OCI-LY1 (cell line): ENCODE measurements around the gene ESR1.

Experiments
- H2AFZ ChIP-seq: fragments of 200-600 bp; sonication (generic), shearing (Covaris generic); 2 replicates; pipeline ENCODE4 v1.6.0; 2014; ENCODE audit warnings: antibody characterized with exemption, mild to moderate bottlenecking, low read length
- H3F3A ChIP-seq: fragments of 200-600 bp; sonication (generic), shearing (Covaris generic); 2 replicates; pipeline ENCODE4 v1.6.0; 2014; ENCODE audit warnings: mild to moderate bottlenecking, antibody characterized with exemption, low read length, moderate library complexity; ENCODE audit not compliant: insufficient read depth
- H3K27ac ChIP-seq: fragments of 200-600 bp; sonication (generic); 2 replicates; pipeline ENCODE4 v1.5.1; 2014; ENCODE audit warnings: low read length, mixed run types, mild to moderate bottlenecking, low read depth; ENCODE audit not compliant: poor library complexity, severe bottlenecking
- H3K27me3 ChIP-seq: fragments of 200-600 bp; sonication (generic); 2 replicates; pipeline ENCODE4 v1.6.0; 2014; ENCODE audit warnings: antibody characterized with exemption, mild to moderate bottlenecking, low read length, moderate library complexity; ENCODE audit not compliant: insufficient read depth
- H3K36me3 ChIP-seq: fragments of 200-600 bp; sonication (generic); 2 replicates; pipeline ENCODE4 v1.6.1; 2014; ENCODE audit warnings: mild to moderate bottlenecking, antibody characterized with exemption, low read length, moderate library complexity, mixed read lengths; ENCODE audit not compliant: insufficient read depth
- H3K4me1 ChIP-seq: fragments of 200-600 bp; sonication (generic); 2 replicates; pipeline ENCODE4 v1.5.1; 2014; ENCODE audit warnings: mild to moderate bottlenecking, low read length, moderate library complexity; ENCODE audit not compliant: insufficient read depth, severe bottlenecking
- H3K4me2 ChIP-seq: fragments of 200-600 bp; sonication (generic), shearing (Covaris generic); 2 replicates; pipeline ENCODE4 v1.6.1; 2014; ENCODE audit warnings: low read length
- H3K4me3 ChIP-seq: fragments of 200-600 bp; sonication (generic); 2 replicates; pipeline ENCODE4 v1.5.1; 2014; ENCODE audit warnings: low read length, low read depth, mild to moderate bottlenecking, mixed read lengths; ENCODE audit not compliant: poor library complexity, severe bottlenecking
- H3K79me2 ChIP-seq: fragments of 200-600 bp; shearing (Covaris generic); 2 replicates; pipeline ENCODE4 v1.6.1; 2016; ENCODE audit warnings: mixed run types, low read length, mixed read lengths; ENCODE audit not compliant: insufficient read depth
- H3K9ac ChIP-seq: fragments of 200-600 bp; sonication (generic), shearing (Covaris generic); 2 replicates; pipeline ENCODE4 v1.6.1; 2014; ENCODE audit warnings: mild to moderate bottlenecking, low read length, mixed read lengths
- H3K9me2 ChIP-seq: fragments of 200-600 bp; sonication (generic), shearing (Covaris generic); 2 replicates; pipeline ENCODE4 v1.6.1; 2014; ENCODE audit warnings: low read depth, mild to moderate bottlenecking, low read length, mixed read lengths
- H3K9me3 ChIP-seq: fragments of 200-600 bp; shearing (Covaris generic); 2 replicates; pipeline ENCODE4 v1.6.1; 2014; ENCODE audit warnings: low read length, mixed read lengths
- H4K20me1 ChIP-seq: fragments of 200-600 bp; sonication (generic), shearing (Covaris generic); 2 replicates; pipeline ENCODE4 v1.6.0; 2016; ENCODE audit warnings: mild to moderate bottlenecking, low read length; ENCODE audit not compliant: insufficient read depth
- CTCF ChIP-seq: fragments of 200-600 bp; sonication (generic), shearing (Covaris generic); IDR thresholded peaks from 2 replicates; pipeline ENCODE4 v1.5.1; 2017; ENCODE audit warnings: mild to moderate bottlenecking, antibody characterized with exemption, low read length, moderate library complexity, mixed read lengths
- EZH2 ChIP-seq: fragments of 200-600 bp; sonication (generic), shearing (Covaris generic); IDR thresholded peaks from 2 replicates; pipeline ENCODE4 v1.8.0; 2017; ENCODE audit warnings: borderline replicate concordance, mixed run types, mild to moderate bottlenecking, antibody characterized with exemption, low read length, moderate library complexity, mixed read lengths

Gene ESR1

DNA sequence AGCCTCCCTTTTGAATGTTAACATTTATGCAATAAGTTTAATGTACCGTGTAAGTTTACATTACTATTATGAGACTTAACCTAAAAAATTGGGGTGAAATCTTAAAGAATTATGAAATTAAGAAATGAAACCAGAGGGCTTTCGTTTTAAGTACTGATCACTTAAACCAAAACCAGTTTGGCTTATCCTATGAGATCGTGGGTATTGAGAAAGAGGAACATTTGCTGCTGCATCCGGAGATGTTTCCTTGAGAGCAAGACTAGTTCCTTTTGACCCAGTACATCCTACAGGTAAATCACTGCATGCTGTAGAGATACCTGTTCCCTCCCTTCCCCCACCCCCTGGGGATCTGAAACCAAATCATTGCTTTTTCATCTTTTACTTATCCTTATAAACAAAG lies 201.3 kb downstream of the ESR1 start:
- Histone ChIP-seq H4K20me1 (no peaks in the 10 kb centered on the region), H3K79me2 (no peaks in the 10 kb centered on the region), H3K9me3 (no peaks in the 10 kb centered on the region), H3K9ac (no peak overlapping the region), H3K4me3 (no peak overlapping the region), H3K36me3 (no peaks in the 10 kb centered on the region), H3K9me2 (no peaks in the 10 kb centered on the region), H3K4me2 (no peak overlapping the region), H2AFZ (no peak overlapping the region), H3K4me1 (no peaks in the 10 kb centered on the region), H3K27ac (no peak overlapping the region), H3K27me3 (no peaks in the 10 kb centered on the region), H3F3A (no peaks in the 10 kb centered on the region)
- TF ChIP-seq CTCF (no peak), EZH2 (no peak)

GRCh38 chr6:152012227-152012626 lies 204.7 kb downstream of the ESR1 start:
- no peak overlapping the region for H3K4me2 ChIP-seq
- TF ChIP-seq EZH2 (no peak), CTCF (no peak)
- no peaks in the 10 kb centered on the region for H3K27me3 ChIP-seq
- H2AFZ ChIP-seq = no peak overlapping the region
- no peaks in the 10 kb centered on the region for H4K20me1 ChIP-seq
- no peaks in the 10 kb centered on the region for H3K9me2 ChIP-seq
- no peak overlapping the region for H3K27ac ChIP-seq
- no peak overlapping the region for H3K4me3 ChIP-seq
- no peak overlapping the region for H3K9ac ChIP-seq
- H3K36me3 ChIP-seq = no peaks in the 10 kb centered on the region
- no peaks in the 10 kb centered on the region for H3K9me3 ChIP-seq
- H3K79me2 ChIP-seq = no peaks in the 10 kb centered on the region
- H3F3A ChIP-seq = no peaks in the 10 kb centered on the region
- H3K4me1 ChIP-seq = no peaks in the 10 kb centered on the region

GRCh38 chr6:152018876-152019275 lies 211.4 kb downstream of the ESR1 start:
- Histone ChIP-seq H3K9me3 (no peaks in the 10 kb centered on the region), H3K9me2 (no peaks in the 10 kb centered on the region), H2AFZ (no peak overlapping the region), H4K20me1 (no peaks in the 10 kb centered on the region), H3K4me1 (no peaks in the 10 kb centered on the region), H3K9ac (no peak overlapping the region), H3K4me2 (no peak overlapping the region), H3F3A (no peaks in the 10 kb centered on the region), H3K27me3 (no peaks in the 10 kb centered on the region), H3K36me3 (no peaks in the 10 kb centered on the region), H3K79me2 (no peaks in the 10 kb centered on the region), H3K4me3 (no peak overlapping the region), H3K27ac (no peak overlapping the region)
- TF ChIP-seq CTCF (no peak), EZH2 (no peak)
